Stimulated activated CD8-positive, alpha-beta memory T cell treated with anti-CD3 and anti-CD28 coated beads, Interleukin-7, amount 100 ng/mL, for 4 hours (primary cell): ENCODE results near the gene MGAT4C.

Source experiments
- DNase-seq, 2 donors: peaks; one replicate each; pipeline ENCODE4 v3.0.0-alpha.2; 2020; ENCODE audit warnings: low read depth in 2 of 2

Gene MGAT4C

DNA sequence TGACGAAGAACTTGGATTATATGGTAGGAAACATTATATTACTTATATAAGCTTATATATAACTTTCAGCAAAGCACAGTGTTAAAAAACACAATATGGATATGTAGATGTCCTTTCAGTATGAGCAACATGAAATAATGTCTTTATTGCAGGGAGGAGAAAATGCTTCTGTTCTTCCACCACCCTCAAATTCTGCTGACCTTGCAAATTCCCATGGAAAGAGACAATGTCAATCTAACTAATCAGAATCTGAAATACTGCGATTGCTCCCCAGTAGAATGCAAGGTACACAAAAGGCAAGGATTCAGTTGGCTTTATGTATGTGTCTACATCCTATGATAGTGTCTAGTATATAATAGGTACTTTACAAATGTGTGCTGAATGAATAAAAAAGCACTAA is 26.4 kb downstream of the MGAT4C start:
- no peak for DNase-seq

DNA sequence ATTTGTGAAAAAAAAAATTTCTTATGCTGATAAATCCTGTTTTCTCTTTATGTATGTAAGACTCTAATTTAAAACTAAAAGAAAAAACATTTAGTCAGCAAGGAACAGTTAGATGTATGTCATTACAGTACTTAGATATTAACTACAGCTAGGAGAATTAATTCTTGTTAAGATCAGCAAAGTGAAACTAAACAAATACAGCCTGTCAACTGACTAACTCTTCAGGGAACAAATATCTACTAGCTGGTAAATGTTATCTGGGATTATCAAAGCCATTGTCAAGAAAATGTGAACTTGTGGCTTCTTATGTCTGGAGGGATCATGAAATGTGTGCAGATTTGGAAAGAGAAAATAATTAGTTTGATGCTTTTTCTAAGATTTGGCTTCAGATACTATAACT is 27.5 kb downstream of the MGAT4C start:
- DNase-seq, result no peak

DNA sequence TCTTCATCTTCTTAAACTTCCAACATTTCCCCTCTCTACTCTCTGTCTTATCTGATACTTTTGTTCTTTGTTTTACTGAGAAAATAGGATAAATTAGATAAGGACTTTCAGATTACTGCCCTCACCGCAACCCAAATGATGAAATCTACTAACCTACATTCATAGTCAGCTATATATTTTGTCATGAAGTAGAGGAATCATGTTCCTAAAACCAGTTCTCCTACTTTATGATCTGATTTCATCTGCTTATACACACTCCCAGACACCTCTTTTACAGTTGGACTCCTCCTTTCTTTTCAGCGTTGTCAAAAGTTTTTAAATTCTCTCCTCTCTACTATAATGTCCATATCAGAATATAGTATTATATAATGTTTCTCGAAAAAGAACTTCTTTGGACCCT is 29.7 kb downstream of the MGAT4C start:
- DNase-seq, result no peak

DNA sequence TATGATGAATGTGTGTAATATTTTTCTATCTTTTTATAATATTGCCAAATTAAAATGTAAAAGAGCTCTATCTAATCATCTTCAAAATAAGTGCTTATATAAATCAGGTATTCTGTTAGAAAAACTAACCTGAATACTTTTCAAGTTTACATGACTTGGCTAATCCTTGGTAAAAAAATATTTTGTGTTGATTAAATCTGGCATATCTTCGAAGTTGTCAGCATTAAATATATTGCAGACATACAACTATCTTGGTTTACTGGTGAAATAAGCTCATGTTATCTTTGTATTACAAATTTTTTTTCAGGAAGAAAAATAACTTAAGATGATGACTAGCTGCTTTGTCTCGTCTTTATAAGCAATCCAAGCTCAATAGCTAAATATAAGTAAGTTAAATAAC is 39.6 kb downstream of the MGAT4C start:
- no peak for DNase-seq

DNA sequence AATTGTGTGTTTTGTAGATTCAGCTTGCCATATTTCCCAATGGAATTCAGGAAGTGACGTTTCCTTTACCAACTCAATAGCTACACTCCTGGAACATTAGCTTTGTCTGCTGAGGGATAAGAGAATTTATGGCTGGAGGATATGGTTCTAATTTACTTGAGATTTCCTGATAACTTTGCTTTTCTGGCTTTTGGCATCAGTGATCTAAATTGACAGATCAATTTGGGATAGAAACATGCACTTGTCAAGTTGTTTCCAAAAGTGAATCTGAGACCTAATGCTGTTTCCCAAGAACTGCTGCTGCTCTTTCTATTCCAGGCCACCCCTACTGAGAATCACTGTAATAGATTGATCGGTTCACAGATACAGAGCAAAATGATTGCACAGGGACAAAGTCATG is 43.2 kb downstream of the MGAT4C start:
- DNase-seq, result no peak

DNA sequence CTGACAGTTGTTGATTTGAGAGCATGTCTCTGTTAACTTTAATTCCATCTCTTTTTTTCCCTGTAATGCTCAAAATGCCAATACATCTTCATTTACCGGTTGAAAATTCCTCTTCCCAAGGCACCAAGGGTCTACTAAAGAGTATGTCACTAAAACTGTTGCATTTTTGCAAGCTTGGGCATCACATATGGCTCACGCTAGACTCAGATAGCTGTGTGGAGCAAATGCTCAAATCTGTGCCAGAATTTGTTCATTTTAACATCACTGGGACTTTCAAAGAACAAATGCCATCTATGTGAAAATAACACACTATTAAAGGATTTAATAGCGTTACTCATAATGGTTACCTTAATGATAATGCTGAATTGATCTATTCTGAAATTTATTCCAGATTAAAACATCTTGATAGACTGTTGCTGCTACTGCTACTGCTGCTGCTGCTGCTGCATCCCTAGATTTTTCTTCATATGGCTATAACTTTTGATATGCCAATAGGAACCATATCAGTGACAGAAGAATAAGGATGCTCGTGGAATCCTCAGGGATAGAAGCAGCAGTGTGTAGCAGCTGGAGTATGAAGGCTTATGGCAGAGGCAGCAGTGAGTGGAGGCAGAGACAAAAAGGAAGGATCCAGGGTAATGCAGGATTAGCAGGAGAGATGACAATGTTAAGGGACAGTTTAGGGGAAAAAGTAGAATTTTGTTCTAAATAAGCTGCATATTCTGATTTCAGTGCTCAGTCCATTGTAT is 57.3 kb downstream of the MGAT4C start:
- DNase-seq, result no peak

DNA sequence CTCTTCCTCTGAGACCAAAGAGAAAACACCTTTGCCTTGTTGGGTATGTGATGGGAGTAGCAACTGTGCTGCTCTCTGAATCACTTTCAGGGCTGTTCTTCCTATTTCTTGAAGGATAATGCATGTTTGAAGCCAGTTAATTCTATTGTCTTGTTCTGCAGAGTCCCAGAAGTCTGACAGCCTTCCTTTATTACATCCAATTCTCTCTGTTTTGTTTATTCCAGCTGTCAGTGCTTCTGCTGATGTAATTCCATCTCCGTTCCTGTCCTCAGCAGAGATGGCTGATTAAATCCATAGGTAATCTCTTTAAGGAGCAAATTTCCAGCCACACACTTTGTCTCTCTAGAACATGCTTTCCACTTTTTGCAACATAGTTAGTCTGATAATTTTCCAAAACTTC is 59.7 kb downstream of the MGAT4C start:
- no peak for DNase-seq

DNA sequence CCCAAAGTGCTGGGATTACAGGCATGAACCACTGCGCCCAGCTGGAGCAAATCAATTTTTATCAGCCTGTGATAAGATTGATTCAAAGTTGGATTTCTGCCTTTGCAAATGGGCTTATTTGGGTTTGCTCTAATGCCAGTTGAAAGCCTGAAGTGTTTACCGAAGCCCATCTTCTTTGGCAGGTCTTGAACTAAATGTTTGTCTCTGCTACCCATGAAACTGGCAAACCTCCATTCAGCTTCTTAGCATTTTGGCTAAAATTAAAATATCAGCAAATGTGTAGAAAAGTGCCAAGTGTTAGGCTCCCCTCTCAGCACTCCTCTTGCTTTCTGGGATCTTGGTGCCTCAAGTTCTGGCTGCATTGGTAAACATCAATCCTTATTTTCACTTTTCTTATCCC is 61.5 kb downstream of the MGAT4C start:
- no peak for DNase-seq

DNA sequence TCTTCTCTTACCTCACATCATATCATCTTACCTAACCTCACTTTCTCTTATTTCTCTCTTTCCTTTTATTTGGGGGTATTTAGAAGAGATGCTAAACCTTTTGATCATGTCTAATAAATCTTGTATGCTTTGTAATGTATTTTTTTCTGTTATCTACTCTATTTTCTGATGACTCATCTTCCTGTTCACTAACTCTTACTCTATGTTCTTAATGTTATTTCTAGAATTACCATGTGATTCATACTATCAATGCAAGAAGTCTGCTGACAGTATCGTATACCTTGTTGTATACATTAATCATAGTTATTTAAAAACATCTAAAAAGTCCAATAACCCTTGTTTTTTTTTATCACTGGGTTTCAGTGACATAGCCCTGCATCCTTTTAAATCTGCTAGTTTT is 62.3 kb downstream of the MGAT4C start:
- DNase-seq, result no peak

DNA sequence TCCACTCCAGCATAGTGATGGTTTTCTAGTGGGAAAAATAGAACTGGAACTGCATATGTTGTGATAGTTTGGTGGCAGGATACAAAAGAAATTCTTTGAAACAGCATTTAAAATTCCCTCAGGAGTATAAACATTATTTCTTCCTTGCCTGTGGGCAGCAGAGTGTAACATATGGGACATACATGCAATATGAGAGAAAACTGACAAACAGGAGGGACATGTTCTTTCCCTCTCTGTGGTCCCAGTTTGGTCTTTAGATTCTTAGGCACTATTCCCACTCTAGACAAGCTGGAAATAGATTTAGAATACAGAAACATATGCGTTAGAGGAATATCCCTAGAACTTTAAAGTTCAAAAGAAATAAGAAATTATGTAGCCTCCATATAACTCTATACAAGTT is 68.0 kb downstream of the MGAT4C start:
- no peak for DNase-seq

DNA sequence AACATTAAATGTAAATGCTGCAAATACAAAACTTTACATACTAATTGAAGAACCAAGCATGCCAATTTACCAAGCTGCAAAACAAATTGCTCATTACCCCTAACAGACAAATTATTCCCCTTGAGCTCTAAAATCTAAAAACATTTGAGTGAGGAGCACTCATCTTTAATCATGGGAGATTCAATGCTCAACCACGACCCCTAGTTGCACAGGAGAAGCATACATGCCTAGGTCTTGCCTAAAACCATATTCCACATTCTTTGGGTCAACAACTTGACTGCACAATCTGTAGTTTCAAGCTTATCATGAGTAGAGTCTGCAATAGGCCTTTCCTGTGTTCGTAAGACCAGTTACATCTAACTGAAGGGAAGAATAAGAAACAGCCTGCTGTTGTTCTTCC is 69.7 kb downstream of the MGAT4C start:
- no peak for DNase-seq

DNA sequence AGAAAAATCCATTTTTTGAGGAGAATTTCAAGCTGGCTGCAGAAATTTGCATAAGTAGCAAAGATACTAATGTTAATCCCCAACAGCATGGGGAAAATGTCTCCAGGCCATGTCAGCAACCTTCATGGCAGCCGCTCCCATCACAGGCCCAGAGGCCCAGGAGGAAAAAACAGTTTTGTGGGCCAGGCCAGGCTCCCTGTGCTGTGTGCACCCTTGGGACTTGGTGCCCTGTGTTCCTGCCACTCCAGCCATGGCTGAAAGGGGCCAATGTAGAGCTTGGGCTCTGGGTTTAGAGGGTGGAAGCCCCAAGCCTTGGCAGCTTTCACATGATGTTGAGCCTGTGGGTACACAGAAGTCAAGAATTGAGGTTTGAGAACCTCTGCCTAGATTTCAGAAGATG is 76.3 kb downstream of the MGAT4C start:
- no peak for DNase-seq

DNA sequence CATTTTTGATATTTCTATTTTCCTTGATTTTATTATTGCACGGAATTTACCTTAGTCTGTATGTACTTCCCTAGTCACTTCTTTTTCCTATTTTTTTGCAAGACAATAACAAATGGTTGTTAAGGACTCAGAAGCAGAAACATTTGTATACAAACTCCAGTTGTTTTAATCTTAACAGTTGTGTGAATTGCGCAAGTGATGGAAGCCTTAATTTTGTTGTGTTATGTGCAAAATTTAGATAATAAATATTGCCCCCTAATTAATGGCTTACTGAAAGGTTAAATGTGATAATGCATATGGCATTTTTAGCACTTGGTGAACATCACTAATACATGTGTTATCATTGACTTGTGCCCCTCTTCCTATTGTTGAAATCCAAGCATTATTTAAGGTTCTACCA is 82.0 kb downstream of the MGAT4C start:
- DNase-seq, result no peak

DNA sequence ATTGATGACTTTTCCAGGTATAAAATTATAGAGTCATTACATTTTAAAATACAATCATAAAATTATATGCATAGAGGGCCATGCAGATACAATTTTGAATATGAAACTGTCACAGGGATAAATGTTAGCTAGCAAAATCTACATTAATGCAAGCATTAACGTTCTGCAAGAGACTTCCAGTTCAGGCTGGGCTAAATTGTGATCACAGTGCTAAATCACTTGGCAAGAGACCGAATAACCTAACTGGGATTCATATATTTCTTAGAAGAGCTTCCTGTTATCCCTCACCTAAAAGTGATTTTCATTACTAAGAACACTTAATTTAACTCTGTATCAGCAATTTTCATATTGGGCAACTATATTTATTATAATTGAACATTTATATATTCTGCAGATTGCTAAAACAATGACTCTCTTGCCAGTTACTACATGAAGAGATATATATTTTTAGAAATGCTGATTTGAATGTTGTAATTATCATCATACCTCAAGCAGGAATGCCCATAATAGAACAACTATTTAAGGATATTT is 83.2 kb downstream of the MGAT4C start:
- no peak for DNase-seq

DNA sequence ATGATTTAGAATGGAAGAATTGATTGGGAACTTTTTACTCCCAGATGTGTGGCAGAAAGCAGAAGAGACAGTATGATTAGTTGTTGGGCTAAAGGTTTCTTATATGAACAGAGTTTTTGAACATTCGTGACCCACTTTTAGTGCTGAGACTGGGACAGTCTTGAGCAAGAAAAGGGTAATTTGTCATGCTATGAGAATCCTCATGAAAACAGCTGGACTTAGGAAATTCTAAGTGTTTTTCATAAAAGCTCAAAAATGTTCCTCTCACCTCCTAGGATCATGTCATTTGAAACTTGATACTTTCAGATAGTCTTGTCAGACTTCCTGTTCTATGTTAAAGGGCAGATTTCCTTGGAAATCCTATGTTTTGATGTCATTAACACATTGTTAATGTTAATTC is 86.1 kb downstream of the MGAT4C start:
- DNase-seq, result no peak

DNA sequence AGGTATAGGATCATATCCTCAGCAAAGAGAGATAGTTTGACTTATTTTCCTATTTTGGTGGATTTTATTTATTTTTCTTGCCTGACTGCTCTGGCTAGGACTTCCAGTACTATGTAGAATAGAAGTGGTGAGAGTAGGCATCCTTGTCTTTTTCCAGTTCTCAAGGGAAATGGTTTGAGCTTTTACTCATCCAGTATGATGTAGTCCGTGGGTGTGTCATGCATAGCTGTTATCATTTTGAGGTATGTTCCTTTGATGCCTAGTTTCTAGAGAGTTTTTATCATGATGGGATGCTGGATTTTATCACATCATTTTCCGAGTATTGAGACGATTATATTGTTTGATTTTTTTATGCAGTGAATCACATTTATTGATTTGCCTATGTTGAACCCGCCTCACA is 97.2 kb downstream of the MGAT4C start:
- DNase-seq, result no peak

DNA sequence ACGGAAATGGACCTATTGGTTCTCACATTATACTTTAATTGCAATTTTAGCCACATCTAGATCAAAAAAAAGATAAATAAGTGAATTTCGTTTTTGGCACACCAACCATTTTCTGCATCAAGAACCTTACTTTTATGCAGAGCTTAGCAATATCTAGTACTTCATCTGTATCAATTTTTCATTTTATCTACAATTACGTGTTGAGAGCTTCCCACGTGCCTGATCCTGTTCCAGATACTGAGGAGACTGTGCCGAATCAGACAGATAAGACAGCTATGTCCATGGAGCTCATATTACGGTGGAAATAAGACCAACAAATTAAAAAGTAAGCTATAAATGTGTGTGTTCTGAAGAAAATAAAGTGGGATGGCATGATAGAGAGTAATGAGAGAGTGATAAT is 101.6 kb downstream of the MGAT4C start:
- DNase-seq, result no peak

DNA sequence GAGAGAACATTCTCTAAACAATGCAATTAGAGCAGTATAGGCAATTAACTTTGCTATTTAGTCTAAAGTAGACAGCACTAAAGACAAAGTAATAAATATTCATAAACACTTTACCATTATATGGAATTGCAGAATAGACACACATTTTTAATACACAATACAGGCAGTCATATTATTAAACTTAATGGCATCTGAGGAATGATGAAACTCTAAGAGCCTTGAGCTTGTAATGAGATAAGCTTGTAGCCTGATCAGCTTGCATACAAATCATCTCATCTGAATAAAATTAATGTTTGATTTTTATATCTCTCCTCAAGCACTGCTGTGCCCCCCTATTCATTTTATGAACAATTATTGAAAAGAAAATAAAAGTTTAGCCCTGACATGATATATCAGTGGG is 107.6 kb downstream of the MGAT4C start:
- no peak for DNase-seq

DNA sequence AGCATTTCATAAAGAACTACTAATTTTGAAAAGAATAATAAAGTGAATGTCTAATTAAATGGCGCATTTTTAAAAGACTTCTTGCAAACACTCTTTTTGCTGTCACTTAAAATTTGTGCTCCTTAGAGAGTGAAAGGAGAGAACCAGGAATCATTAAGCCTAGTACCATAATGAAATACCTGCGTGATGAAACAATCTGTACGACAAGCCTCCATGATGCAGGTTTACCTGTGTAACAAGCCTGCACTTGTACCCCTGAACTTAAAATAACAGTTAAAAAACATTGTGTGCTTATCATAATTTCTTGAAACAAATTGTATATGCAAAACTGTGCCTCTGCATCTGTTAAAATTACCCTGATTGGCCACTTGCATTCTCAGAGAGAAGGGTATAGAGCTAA is 108.1 kb downstream of the MGAT4C start:
- no peak for DNase-seq

DNA sequence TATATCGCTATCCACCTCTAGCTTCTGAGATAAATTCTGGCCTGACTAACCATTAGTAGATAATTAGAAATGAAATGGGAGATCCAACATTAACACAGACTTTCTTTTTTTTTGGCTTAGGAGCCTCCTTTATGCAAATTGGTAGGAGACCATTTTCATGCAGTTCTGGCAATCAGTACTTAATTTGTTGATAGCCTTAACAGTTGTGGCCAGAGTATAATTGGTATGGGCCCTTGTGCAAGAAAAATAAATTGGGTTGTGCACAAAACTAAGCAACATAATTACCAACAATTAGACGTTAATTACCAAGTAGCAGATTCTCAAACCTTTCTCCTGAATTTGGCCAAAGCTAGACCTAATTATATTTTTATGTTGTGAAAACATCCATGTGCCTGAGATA is 111.0 kb downstream of the MGAT4C start:
- no peak for DNase-seq

DNA sequence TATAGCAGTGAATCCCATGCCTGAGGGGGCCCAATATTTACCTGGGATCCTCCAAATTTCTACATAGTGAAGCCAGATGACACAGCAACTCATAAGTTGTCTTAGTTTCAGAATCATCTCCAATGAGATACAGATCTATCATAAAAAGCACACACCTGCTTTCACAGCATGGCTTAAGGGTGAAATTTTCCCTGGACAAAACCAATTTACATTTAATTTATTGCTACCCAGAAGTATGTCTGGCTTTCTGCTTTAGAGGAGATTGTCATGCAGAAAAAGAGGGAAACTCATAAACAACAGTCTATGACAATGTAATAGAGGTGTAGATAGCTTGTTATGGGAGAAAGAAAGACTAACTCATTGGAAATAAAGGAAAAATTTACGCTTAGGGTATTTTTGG is 113.0 kb downstream of the MGAT4C start:
- DNase-seq, result no peak

DNA sequence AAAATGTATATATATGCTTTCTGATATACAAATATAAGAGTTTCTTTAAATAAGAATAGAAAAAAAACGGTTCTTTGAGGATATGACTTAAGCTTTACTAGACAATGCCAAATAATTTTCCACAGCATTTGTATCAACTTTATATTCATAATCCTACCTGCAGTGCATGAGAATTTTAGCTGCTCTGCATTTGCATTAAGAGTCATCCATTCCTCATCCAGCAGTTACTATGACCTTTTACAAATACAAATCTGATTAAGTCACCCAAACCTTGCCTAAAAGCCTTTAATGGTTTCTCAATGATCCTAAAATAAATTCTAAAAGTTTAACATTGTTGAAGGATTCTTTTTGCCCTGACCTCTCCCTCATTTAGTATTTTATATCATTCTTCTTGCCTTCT is 116.5 kb downstream of the MGAT4C start:
- no peak for DNase-seq

DNA sequence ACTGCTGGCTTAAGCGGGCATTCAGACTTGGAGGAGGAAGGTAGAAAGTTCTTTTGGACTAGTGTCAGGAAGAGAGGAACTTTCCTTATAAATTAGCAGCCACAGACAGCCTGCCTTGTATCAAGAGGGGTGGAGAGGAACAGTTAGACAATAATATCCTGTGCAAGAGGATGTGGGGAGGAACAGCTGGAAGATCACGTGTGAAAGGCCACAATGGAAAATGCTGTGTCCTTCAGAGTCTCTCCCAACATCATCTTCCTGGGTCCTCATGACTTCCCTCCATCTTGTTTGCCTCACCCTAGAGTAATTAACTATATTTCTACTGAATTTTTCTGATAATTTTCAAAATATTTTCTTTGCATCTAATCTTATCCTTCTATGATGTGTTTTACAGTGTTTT is 117.4 kb downstream of the MGAT4C start:
- DNase-seq, result no peak

DNA sequence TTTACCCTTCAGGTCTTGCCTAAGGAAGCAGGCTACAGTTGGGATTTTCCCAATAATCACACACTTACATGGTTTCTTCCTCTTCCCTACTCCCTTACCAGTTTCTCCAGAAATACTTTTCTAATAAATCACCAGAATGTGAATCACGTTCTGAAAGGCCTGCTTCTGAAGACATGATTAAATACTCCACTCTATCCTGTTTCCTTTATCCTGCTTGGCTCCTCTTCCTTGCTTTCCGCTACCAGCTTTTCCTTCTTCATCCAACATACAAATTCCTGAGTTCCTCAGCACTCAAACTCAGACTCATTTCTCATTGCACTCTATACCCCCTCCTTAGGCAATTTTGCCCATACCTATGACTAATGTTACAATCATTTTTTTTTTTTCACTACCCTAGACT is 118.3 kb downstream of the MGAT4C start:
- DNase-seq, result no peak
